Muscle layer of colon (tissue), 2 donors: ENCODE results near the gene ACER3.
"Not testable (repeated sequence)": the region's sequence is repeated elsewhere in the genome, so short reads cannot be mapped to it uniquely, and the experiment has no call there.

Experiments
- H3K27ac ChIP-seq: one replicate; pipeline ENCODE4 v1.7.0; 2013; ENCODE audit warnings: low read depth, mild to moderate bottlenecking, low read length, moderate library complexity
- H3K27me3 ChIP-seq, 2 donors: one replicate each; pipeline ENCODE4 v1.7.0; 2013; ENCODE audit warnings: low read length in 2 of 2, mild to moderate bottlenecking in 2 of 2; ENCODE audit not compliant: insufficient read depth in 2 of 2, control insufficient read depth in 1 of 2
- H3K36me3 ChIP-seq: one replicate; pipeline ENCODE4 v1.7.0; 2013; ENCODE audit warnings: mild to moderate bottlenecking, low read length; ENCODE audit not compliant: insufficient read depth
- H3K4me1 ChIP-seq: one replicate; pipeline ENCODE4 v1.7.0; 2013; ENCODE audit warnings: mild to moderate bottlenecking, low read length; ENCODE audit not compliant: insufficient read depth
- H3K4me3 ChIP-seq, 2 donors: one replicate each; pipeline ENCODE4 v1.7.0; 2013; ENCODE audit warnings: low read length in 2 of 2, low read depth in 1 of 2, mild to moderate bottlenecking in 1 of 2, moderate library complexity in 1 of 2
- H3K9ac ChIP-seq: one replicate; pipeline ENCODE4 v1.7.0; 2013; ENCODE audit warnings: low read length
- H3K9me3 ChIP-seq: one replicate; pipeline ENCODE4 v1.7.0; 2013; ENCODE audit warnings: mild to moderate bottlenecking, low read length
- donor health status: abdominal sarcoma.
- donor health status: Adenocarcinoma of cecum.

Gene ACER3

DNA sequence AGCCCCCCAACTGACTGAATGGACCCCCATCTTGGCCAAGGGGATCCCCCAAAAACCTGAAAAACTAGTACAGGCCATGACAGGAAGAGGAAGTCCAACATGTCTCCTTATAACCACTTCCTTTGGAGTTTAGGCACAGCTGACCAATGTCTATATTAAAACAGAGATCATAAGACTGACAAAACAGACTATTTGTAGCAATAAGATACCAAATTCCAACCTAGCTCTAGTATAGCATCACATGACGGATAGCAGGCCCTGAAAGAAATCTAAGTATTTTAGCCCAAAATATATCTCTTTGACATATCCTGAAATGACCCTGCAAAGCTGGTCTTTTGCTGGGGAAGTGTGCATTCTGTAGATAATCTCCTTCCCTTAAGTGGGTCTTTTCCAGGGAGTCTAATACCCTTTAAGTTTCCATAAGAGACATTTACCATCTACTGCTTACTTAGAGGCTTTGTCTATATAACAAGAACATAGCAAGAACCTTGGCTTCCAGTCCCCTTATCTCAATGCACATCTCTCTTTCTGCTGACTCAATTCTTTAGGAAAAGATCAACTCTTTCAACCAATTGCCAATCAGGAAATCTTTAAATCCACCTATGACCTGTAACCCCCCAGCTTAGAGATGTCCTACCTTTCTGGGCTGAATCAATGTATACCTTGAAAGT is 34.9 kb upstream of the ACER3 start:
- Histone ChIP-seq H3K4me3 (no peak overlapping the region), H3K36me3 (no peaks in the 10 kb centered on the region), H3K9ac (no peak overlapping the region), H3K27me3 (no peaks in the 10 kb centered on the region), H3K9me3 (no peaks in the 10 kb centered on the region), H3K27ac (no peak overlapping the region), H3K4me1 (no peaks in the 10 kb centered on the region)

DNA sequence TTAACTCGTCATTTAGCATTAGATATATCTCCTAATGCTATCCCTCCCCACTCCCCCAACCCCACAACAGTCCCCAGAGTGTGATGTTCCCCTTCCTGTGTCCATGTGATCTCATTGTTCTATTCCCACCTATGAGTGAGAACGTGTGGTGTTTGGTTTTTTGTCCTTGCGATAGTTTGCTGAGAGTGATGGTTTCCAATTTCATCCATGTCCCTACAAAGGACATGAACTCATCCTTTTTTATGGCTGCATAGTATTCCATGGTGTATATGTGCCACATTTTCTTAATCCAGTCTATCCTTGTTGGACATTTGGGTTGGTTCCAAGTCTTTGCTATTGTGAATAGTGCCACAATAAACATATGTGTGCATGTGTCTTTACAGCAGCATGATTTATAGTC is 34.2 kb upstream of the ACER3 start:
- H3K9ac ChIP-seq, H3K27me3 ChIP-seq, H3K27ac ChIP-seq, H3K4me1 ChIP-seq, H3K4me3 ChIP-seq, H3K9me3 ChIP-seq, H3K36me3 ChIP-seq: not testable (repeated sequence)

- H3K4me3 ChIP-seq, H3K9me3 ChIP-seq, H3K27ac ChIP-seq, H3K4me1 ChIP-seq, H3K27me3 ChIP-seq, H3K9ac ChIP-seq, H3K36me3 ChIP-seq: not testable (repeated sequence)
These were observed 33.7 kb upstream of the ACER3 start for GRCh38 chr11:76827005-76827404.

DNA sequence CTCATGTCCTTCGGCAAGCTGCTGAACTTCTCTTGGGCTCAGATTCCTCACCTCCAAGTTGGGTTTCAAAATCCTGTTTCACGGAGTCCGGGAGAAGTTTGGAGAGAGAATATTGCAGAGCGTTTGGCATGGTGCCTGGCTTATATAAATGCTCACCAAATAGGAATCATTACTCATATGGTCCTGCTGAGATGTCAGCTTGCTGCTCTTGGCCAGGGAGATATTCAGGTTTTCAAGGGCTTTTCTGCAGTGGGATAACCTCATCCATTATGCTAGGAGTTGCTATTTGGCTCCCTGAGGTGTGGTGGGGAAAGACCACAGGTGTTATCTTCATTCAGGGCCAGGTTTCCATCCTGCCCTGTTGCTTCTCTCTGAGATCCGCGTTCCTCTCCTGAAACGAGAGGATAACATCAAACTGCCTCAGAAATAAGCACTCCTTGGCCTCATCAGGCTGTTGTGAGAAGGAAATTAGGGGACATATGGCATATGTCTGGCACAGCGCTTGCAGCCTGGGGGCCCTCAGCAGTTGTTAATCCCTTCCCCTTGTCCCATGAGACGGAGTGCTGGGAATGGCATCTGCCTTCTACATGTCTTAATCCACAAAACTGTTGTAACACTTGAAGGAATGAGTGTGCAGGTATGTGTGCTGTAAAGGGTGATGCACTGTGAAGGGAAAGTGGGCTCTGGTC is 29.9 kb upstream of the ACER3 start:
- no peaks in the 10 kb centered on the region for H3K4me1 ChIP-seq
- H3K36me3 ChIP-seq = no peaks in the 10 kb centered on the region
- H3K9me3 ChIP-seq = no peaks in the 10 kb centered on the region
- H3K9ac ChIP-seq = no peak overlapping the region
- H3K27me3 ChIP-seq = no peaks in the 10 kb centered on the region
- H3K27ac ChIP-seq = no peak overlapping the region
- no peak overlapping the region for H3K4me3 ChIP-seq

GRCh38 chr11:76831686-76832310 is 28.9 kb upstream of the ACER3 start:
- H3K9me3 ChIP-seq = no peaks in the 10 kb centered on the region
- H3K27me3 ChIP-seq = no peaks in the 10 kb centered on the region
- no peak overlapping the region for H3K4me3 ChIP-seq
- no peak overlapping the region for H3K9ac ChIP-seq
- no peaks in the 10 kb centered on the region for H3K36me3 ChIP-seq
- no peak overlapping the region for H3K27ac ChIP-seq
- H3K4me1 ChIP-seq = no peaks in the 10 kb centered on the region

GRCh38 chr11:76832361-76832760 is 28.4 kb upstream of the ACER3 start:
- no peak overlapping the region for H3K9ac ChIP-seq
- no peak overlapping the region for H3K27ac ChIP-seq
- no peaks in the 10 kb centered on the region for H3K4me1 ChIP-seq
- H3K36me3 ChIP-seq = no peaks in the 10 kb centered on the region
- no peaks in the 10 kb centered on the region for H3K9me3 ChIP-seq
- H3K4me3 ChIP-seq = no peak overlapping the region
- no peaks in the 10 kb centered on the region for H3K27me3 ChIP-seq

DNA sequence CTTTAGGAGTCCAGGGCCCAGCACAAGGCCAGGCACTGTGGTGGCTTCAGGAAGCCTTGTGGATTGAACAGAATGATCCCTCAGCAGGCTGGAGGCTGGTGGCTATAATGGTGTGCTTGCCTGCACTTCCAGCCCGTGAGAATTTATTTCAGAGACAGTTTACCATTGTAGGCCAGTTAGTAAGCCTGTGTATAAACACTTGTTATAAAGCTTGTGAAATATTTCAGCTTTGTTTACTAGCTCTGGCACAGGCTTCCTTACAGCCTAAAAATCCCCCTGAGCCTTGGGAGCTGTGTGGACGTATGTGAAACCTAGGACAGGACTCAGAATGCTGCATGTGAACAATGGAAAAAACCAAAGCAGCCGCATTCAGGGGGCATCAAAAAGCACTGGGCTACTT is 26.6 kb upstream of the ACER3 start:
- Histone ChIP-seq H3K27ac (no peak overlapping the region), H3K27me3 (no peaks in the 10 kb centered on the region), H3K4me1 (no peaks in the 10 kb centered on the region), H3K4me3 (no peak overlapping the region), H3K9ac (no peak overlapping the region), H3K9me3 (no peaks in the 10 kb centered on the region), H3K36me3 (no peaks in the 10 kb centered on the region)

- no peaks in the 10 kb centered on the region for H3K4me1 ChIP-seq
These were observed 25.7 kb upstream of the ACER3 start for GRCh38 chr11:76835036-76835435.

GRCh38 chr11:76835928-76836612 is 24.6 kb upstream of the ACER3 start:
- H3K4me3 ChIP-seq = no peak overlapping the region
- no peaks in the 10 kb centered on the region for H3K4me1 ChIP-seq
- H3K9ac ChIP-seq = no peak overlapping the region
- H3K27ac ChIP-seq = no peak overlapping the region
- no peaks in the 10 kb centered on the region for H3K27me3 ChIP-seq
- H3K36me3 ChIP-seq = no peaks in the 10 kb centered on the region
- H3K9me3 ChIP-seq = no peaks in the 10 kb centered on the region

More at GRCh38 chr11:76835036-76835435, 25.7 kb upstream of the ACER3 start:
- Histone ChIP-seq H3K27me3 (no peaks in the 10 kb centered on the region), H3K9ac (no peak overlapping the region), H3K4me3 (no peak overlapping the region), H3K36me3 (no peaks in the 10 kb centered on the region), H3K9me3 (no peaks in the 10 kb centered on the region), H3K27ac (no peak overlapping the region)

GRCh38 chr11:76836613-76837291 is 24.0 kb upstream of the ACER3 start:
- no peaks in the 10 kb centered on the region for H3K9me3 ChIP-seq
- no peaks in the 10 kb centered on the region for H3K4me1 ChIP-seq
- H3K9ac ChIP-seq = no peak overlapping the region
- no peak overlapping the region for H3K4me3 ChIP-seq
- no peaks in the 10 kb centered on the region for H3K27me3 ChIP-seq
- no peaks in the 10 kb centered on the region for H3K36me3 ChIP-seq
- no peak overlapping the region for H3K27ac ChIP-seq
